ENCODE results near the gene IL11RA.
A peak's percentile ranks its signal among the peaks of the same experiment; 100 is the strongest.

The IL11RA gene

DNA sequence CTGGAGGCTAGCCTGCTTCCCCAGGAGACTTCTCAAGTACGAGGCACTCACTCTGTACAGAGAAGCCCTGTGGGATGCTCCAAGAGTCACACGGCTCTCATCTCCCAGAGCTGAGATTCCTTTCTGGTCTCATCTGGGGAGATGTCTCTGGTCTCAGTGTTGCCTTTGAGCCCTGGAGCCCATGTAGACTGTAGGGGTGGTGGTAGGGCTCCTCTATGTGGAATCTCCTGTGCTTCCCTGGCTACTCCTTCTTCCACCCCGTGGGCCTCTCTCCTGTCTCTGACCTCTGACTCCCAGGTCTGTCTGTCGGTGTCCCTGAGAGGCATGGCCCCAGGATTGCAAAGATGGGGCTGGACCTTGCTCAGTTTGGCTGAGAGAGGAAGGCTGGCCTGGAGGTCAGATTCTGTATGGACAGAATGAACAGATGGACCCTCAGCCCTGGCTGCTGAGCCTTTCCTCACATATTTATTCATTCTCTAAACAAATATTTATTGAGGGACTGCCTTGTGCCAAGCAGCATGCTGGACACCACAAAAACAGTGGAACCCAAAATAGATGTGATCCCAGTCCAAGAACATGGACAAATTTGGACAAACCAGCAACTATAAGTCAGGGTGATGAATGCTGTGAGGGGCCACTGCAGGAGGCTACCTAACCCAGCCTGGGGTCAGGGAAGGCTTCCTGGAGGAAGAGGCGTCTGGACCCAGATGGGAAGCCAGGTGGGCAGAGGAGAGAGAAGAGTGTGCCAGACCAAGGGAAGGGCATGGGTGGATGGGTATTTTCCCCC is 36.5 kb downstream of the IL11RA start:
- DNase-seq: no peak

DNA sequence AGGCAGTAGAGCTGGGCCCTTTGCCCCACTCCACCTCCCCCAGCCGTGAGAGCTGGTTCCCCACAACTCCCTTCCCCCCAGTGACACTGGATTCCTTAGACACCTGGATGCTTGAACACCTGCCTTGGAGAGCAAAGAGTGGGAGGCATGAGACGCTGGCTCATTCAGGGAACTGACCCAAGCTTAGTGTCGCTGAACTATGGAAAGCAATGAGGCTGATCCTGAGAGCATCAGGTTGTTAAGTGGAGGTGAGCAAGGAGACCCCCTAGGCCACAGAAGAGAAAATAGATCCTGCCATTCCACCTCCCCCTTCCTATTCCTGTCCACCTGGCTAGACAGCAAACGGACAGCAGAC is 37.1 kb downstream of the IL11RA start:
- no peak for DNase-seq

DNA sequence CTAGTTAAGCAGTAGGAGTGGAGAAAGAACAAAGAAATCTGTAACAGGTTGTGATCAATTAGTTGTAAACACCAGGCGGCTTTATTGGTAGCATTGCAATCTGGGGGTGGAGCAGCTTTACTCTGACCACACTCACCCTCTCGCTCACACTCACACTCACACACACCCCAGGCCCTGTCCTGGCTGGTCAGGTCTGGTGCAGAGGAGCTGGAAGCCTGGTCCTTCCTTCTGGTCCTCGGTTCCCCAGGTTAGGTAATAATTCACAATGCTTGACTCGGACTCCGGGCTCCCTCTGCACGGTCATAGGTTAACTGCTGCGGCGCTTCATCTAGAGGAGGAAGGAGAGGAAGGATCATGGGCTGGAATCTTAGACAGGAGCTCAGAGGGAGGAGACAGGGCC is 37.5 kb downstream of the IL11RA start:
- no peak for DNase-seq

DNA sequence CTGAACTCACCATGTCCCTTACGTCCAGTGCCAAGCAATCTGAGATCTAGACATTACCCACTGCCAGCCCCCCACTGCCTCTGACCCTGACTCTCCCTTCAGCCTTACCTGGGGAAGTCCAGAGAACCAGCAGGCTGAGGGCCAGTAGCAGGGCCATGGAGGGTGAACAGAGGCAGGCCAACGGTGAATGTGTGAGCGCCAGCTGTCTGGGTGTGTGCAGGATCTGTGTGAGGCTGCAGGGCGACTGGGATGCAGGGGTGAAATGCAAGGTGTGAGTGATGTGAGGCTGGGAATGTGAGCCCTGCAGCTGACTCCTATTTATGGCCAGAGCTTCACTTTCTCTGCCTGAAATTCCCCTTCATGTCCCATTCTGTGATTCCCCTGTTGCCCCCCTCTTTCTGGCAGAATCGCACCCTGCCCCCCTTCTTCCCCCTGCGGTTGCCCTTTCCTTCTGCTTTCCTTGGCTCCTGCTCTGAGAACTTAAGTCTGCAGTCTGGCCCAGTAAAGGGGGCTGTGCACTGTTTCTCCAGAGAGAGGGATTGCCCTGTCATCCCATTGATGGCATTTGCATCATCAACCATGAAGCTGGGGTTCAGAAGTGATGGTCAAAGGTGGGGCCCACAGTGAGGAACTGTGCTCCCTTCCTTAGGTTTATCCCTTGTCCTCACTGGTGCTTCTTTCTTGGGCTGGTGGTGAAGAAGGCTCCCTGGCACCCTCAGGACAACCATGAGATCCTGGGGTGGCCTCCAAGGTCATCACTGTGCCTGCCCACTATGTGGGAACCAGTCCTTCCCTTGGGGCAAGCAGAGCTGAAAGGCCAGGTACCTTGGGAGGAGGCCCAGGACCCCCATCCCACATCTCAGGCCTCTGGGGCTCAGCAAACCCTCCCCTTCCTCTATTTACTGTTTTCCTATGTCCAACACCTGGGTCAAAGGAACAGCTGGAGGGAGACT is 39.3 kb downstream of the IL11RA start, which contains the start of gene CCL19:
Gene CCL19, minus strand, starts transcription at position 294 of the 953 bp plus-strand sequence. Its CDS starts 137 bp downstream, at position 157.
- DNase-seq: no peak

DNA sequence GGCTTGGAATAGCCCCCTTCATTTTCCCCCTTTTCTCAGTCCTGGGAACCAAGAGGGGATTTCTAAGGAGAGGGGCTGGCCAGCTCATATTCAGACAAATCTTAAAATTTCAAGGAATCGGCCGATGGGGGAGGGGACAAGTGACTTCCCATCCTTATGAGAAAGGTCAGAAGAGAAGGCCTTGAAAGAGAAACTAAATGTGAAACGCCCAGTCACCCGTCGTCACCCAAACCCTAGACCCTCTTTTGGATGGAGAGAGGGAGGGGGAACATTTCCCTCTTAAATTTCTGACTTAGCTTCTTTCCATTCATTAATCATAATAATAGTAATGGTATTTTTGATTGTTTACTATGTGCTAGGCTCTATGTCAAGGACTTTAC is 39.9 kb downstream of the IL11RA start:
- DNase-seq: no peak

DNA sequence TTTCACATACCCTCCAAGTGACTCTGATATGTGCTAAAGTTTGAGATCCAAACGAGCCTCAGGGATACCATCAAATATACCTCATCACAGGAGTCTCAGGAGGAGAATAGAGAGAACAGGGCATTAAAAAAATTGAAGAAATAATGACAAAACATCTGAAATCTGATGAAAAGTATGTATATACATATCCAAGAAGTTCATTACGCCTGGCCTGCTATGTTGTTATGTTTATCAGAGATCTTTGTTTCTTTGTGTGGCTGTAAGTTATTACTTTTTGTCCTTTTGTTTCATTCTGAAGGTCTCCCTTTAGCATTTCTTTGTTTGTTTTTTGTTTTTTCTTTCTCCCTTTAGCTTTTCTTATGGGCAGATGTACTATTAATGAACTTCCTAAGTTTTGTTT is 41.6 kb downstream of the IL11RA start:
- DNase-seq: no peak

DNA sequence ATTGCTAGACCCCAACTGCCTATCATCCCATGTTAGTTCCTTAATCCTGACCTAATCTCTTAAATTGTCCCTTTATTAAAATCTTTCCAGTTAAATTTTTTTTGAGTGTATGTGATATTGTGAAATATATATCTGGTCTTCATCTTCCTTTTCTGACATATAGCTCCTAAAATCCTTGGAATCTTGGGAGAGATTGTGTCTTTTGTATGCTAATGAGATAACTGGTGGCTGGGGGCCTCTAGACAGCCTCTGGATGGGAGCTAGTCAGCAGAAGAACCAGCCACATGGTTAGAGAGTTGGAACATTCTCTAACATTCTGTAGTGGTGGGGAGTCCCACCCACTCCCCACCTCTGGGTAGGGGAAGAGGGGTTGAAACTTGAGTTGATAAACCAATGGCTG is 42.8 kb downstream of the IL11RA start:
- DNase-seq: no peak

DNA sequence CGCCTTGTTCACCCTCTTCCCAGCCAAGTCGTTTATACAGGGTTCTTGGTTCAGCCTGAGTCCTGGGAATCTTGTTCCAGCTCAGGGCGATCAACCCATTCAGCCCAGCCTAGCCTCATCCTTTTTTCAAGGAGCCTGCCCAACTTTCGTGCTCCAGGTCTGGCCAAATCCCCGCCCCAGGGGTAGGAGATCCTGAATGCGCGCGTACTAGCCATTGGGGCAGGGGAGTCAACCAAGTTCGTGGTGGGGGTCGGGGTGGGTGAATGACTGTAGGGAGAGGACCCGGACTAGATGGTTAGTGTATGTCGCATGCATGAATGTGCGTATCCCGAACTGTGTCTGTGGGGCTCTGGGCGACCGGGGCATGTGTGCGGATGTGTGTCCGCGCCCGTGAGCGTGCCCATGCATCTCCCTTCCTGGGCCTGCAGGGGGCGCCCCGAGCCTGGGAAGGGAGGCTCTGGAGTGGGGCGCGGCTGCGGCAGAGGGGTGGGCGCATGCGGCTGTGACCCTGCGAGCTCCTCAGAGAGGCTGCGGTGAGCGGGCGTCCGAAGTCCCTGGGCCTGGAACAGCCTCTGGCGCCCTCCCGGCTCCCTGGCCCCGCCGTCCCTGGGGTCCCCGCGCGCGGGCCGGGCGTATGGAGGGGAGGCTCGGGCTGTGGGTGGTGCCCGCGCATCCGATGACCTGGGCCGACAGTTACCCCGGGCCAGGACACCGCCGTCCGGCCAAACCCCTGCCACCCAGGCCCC is 49.2 kb downstream of the IL11RA start:
- peak; percentile 92 for DNase-seq

DNA sequence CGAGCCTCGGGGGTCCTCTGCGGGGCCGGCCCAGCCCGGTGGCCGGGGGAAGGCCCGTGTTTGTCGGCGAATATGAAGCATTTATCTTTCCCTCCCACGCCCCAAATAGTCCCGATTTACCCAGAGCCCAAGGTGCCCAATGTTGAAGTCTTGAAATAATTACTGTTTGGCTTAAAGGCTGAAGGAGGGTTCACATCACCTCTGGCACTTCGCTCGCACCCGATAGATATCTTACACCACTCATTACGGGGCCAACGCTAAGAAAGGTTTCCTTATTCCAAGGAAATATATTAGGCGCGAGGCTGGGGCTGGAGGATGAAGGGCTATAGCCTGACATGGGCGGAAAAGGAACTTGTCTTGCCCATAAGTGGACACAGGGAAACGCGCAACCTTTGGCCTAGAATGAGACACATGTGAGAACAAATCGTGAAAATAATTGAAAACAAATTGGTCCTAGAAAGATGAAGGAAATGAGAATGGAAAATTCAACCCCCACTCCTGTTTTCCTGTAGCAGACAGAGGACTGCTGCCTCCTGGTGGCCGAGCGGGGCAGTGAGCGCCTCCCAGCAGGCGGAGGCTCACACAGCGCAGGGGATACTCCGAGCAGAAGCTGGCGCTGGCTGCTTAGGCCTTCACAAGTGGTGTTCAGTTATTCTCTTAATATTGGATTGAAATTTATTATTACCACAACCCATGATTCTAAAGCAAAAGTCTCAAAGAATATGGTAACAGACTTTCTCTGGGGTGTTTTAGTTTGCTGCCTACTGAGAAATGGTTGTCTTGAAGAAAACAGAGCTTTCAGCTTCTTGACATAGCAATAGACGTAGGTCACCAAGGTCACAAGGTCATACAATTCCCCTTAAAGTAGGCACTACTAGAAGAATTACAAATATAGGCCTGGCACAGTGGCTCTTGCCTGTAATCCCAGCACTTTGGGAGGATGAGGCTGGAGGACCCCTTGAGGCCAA is 50.1 kb downstream of the IL11RA start:
- peak; percentile 93 for DNase-seq

DNA sequence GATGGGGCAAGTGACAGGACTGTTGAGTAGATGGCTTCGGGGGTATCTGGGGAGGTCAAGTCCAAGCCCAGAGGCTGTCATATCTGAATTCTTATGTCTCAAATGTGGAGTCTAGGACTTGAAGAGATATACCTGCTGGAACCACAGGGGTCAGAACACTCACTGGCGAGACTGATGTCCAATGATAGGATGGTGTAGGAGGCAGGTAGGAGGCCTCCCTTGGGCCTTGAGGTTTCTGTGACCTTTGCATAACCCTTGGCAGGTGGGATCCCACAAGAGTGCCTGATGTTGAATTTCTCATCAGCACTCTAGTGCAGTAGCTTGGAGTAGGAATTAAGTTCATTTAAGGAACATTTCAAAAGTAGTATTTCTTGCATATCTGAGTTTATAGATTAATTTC is 55.1 kb downstream of the IL11RA start:
- no peak for DNase-seq

DNA sequence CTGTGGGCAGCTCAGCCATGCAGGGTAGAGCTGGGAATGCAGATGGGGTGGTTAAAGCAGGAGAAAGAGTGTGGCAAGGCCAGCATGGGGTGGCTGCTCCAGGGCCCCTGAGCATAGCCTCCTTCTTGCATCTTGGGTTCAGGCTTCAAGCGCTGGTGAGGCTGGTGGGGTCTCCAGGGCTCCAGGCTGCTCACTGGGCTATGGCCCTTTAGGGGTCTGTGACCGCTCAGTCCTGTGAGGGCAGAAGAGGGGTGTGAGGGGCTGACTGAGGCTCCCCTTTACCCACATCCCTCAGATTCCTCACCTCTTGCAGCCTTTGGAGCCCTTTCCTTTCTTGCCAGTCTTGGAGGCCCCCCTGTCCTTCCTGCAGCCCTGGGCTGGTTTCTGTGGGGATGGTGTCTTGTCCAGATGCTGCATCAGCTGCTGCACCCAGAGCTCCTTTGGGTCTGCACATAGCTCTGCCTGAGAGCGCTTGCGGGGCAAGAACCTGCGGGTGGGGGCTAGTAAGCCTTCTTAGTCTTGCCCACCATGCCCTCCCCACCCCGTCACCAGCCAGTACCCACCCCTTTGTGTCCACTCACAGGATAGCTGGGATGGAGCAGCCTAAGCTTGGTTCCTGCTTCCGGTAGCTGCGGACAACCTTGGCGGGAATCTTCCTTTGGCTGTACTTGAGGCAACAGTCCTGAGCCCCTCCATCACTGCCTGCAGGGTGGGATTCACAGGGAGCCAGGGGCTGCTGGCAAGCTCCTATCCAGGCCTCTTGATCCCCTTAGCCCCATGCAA is 57.4 kb downstream of the IL11RA start:
- DNase-seq: no peak

DNA sequence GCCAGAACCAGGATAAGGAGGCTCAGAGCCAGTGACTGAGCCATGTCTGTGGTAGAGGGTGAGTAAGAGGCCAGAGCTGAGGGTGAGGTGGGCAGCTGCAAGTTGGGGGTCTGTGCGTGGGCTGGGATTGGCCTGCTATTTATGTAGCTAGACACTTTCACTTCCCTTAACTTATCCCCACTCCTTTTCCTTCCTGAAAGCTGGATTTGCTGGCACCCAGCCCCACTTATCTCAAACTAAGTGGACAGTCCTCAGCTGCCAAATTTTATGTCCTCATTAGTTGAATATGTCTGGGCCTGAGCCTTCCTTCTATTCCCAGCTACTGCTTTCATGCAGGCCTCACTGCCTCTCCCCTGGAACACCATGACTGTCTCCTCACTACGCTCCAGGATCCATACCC is 58.0 kb downstream of the IL11RA start, which contains the start of gene CCL21:
Gene CCL21, minus strand, starts transcription at position 114 of the 400 bp plus-strand sequence. Its CDS starts 70 bp downstream, at position 44.
- no peak for DNase-seq

Measured in eye (tissue), 1 donor.